Lower leg skin (tissue), 3 donors: ENCODE data around the gene KPNB1.

ENCODE experiments used
- CTCF ChIP-seq, 3 donors: fragments of 450-650 bp; IDR thresholded peaks; one replicate each; pipeline ENCODE4 v1.5.1; 2016; ENCODE audit warnings: antibody characterized with exemption in 3 of 3, mild to moderate bottlenecking in 3 of 3, moderate library complexity in 2 of 3
- POLR2A ChIP-seq, 2 donors: fragments of 450-650 bp; IDR thresholded peaks; one replicate each; pipeline ENCODE4 v1.6.1; 2016 to 2017; ENCODE audit warnings: antibody characterized with exemption in 2 of 2, mild to moderate bottlenecking in 1 of 2, moderate library complexity in 1 of 2

- TF ChIP-seq POLR2A (IDR thresholded peaks at IDR 0.05) (no peak), CTCF (IDR thresholded peaks at IDR 0.05) (no peak)
Measured at GRCh38 chr17:47632991-47633390, 16.7 kb upstream of the KPNB1 start.
